Astrocyte (in vitro differentiated cells and primary cell): ENCODE measurements around the gene IL4I1. TPM values are rescaled to one million over a fixed set of nuclear protein-coding genes. Genes with fewer than 3 reads are reported as not detected.

ENCODE experiments used
- DNase-seq: peaks from one replicate; pipeline ENCODE4 v3.0.0-alpha.2; 2010; ENCODE audit warnings: low read depth
- FAIRE-seq: peaks from 2 replicates; lab custom pipeline; 2011; peaks lifted over from hg19 to GRCh38; lab: Jason Lieb, UNC
- H2AFZ ChIP-seq: 2 replicates; pipeline ENCODE4 v1.6.0; 2012; ENCODE audit warnings: low read depth, low read length, inconsistent platforms
- H3K27ac ChIP-seq: 2 replicates; pipeline ENCODE4 v1.5.1; 2011; ENCODE audit warnings: low read depth, low read length, inconsistent platforms
- H3K27me3 ChIP-seq: 2 replicates; pipeline ENCODE4 v1.6.0; 2011; ENCODE audit warnings: low read length, inconsistent platforms; ENCODE audit not compliant: insufficient read depth
- H3K36me3 ChIP-seq: 2 replicates; pipeline ENCODE4 v1.5.1; 2011; ENCODE audit warnings: low read length, inconsistent platforms; ENCODE audit not compliant: insufficient read depth
- H3K4me1 ChIP-seq: 2 replicates; pipeline ENCODE4 v1.5.1; 2011; ENCODE audit warnings: low read length, inconsistent platforms; ENCODE audit not compliant: insufficient read depth
- H3K4me2 ChIP-seq: 2 replicates; pipeline ENCODE4 v1.6.0; 2012; ENCODE audit warnings: low read length, inconsistent platforms
- H3K4me3 ChIP-seq: 2 replicates; pipeline ENCODE4 v1.5.1; 2011; ENCODE audit warnings: low read depth, mild to moderate bottlenecking, low read length, inconsistent platforms; ENCODE audit not compliant: insufficient read depth
- H3K79me2 ChIP-seq: 2 replicates; pipeline ENCODE4 v1.6.0; 2012; ENCODE audit warnings: mild to moderate bottlenecking, low read length, inconsistent platforms; ENCODE audit not compliant: insufficient read depth
- H3K9ac ChIP-seq: 2 replicates; pipeline ENCODE4 v1.6.0; 2012; ENCODE audit warnings: mild to moderate bottlenecking, low read length, inconsistent platforms
- H3K9me3 ChIP-seq: 2 replicates; pipeline ENCODE4 v1.5.1; 2012; ENCODE audit warnings: low read depth, mild to moderate bottlenecking, low read length, inconsistent platforms; ENCODE audit not compliant: insufficient read depth
- H4K20me1 ChIP-seq: 2 replicates; pipeline ENCODE4 v1.6.0; 2012; ENCODE audit warnings: low read length, inconsistent platforms; ENCODE audit not compliant: insufficient read depth
- H3K27ac Mint-ChIP-seq: one replicate; pipeline ENCODE4 v1.8.0; 2021; ENCODE audit warnings: mild to moderate bottlenecking, mixed read lengths; ENCODE audit not compliant: unreplicated experiment
- H3K27me3 Mint-ChIP-seq: one replicate; pipeline ENCODE4 v1.8.0; 2021; ENCODE audit warnings: low read depth, mixed read lengths; ENCODE audit not compliant: unreplicated experiment
- H3K36me3 Mint-ChIP-seq: one replicate; pipeline ENCODE4 v1.8.0; 2021; ENCODE audit warnings: low read depth, mixed read lengths; ENCODE audit not compliant: unreplicated experiment
- H3K4me1 Mint-ChIP-seq: one replicate; pipeline ENCODE4 v1.8.0; 2021; ENCODE audit warnings: low read depth, mixed read lengths; ENCODE audit not compliant: unreplicated experiment
- H3K4me3 Mint-ChIP-seq: one replicate; pipeline ENCODE4 v1.8.0; 2021; ENCODE audit warnings: mild to moderate bottlenecking, moderate library complexity, mixed read lengths; ENCODE audit not compliant: unreplicated experiment
- H3K9me3 Mint-ChIP-seq: one replicate; pipeline ENCODE4 v1.8.0; 2021; ENCODE audit warnings: mild to moderate bottlenecking, mixed read lengths; ENCODE audit not compliant: unreplicated experiment
- CTCF ChIP-seq: IDR thresholded peaks from 2 replicates; pipeline ENCODE4 v1.5.1; 2011; ENCODE audit warnings: low read depth, mild to moderate bottlenecking, inconsistent platforms, low read length, moderate library complexity; ENCODE audit not compliant: insufficient read depth
- EZH2 ChIP-seq: IDR thresholded peaks from 2 replicates; pipeline ENCODE4 v1.6.1; 2012; ENCODE audit warnings: mild to moderate bottlenecking, low read length, inconsistent platforms; ENCODE audit not compliant: insufficient read depth
- total RNA-seq: library from RNA; stranded (reverse); gene quantifications from 2 replicates; pipeline ENCODE4 v1.2.1, GENCODE V29; 2021

IL4I1 gene
- total RNA-seq, 1 donor from 2014 or later, result 0.27 TPM

GRCh38 chr19:49849433-49850220 is 47.1 kb downstream of the IL4I1 start:
- FAIRE-seq (no peak), DNase-seq (no peak)
- Mint-ChIP-seq H3K36me3 (peaks cover 17% of the 10 kb centered on the region), H3K27ac (peak overlapping the region; percentile 29), H3K9me3 (peaks cover 13% of the 10 kb centered on the region), H3K4me3 (peak overlapping the region; percentile 83), H3K4me1 (peaks cover 24% of the 10 kb centered on the region), H3K27me3 (no peaks in the 10 kb centered on the region)
- Histone ChIP-seq H3K4me2 (peak overlapping the region; percentile 93), H3K4me1 (peaks cover 28% of the 10 kb centered on the region), H4K20me1 (peaks cover 45% of the 10 kb centered on the region), H3K27me3 (no peaks in the 10 kb centered on the region), H3K9ac (peak overlapping the region; percentile 99), H3K79me2 (peaks cover 39% of the 10 kb centered on the region), H3K4me3 (peak overlapping the region; percentile 75), H3K36me3 (no peaks in the 10 kb centered on the region), H3K9me3 (no peaks in the 10 kb centered on the region), H3K27ac (no peak overlapping the region), H2AFZ (no peak overlapping the region)
- TF ChIP-seq EZH2, result no peak
- TF ChIP-seq CTCF, result no peak

GRCh38 chr19:49848938-49849337 is 47.7 kb downstream of the IL4I1 start:
- no peak overlapping the region for H3K4me3 ChIP-seq
- no peak for FAIRE-seq
- peak overlapping the region; percentile 67 for H3K4me3 Mint-ChIP-seq
- H3K9ac ChIP-seq, result no peak overlapping the region
- H3K9me3 Mint-ChIP-seq, result peaks cover 13% of the 10 kb centered on the region
- H3K4me1 Mint-ChIP-seq, result peaks cover 24% of the 10 kb centered on the region
- H2AFZ ChIP-seq, result no peak overlapping the region
- peaks cover 17% of the 10 kb centered on the region for H3K36me3 Mint-ChIP-seq
- H3K36me3 ChIP-seq, result no peaks in the 10 kb centered on the region
- H3K4me2 ChIP-seq, result no peak overlapping the region
- peaks cover 32% of the 10 kb centered on the region for H3K79me2 ChIP-seq
- TF ChIP-seq CTCF (no peak), EZH2 (no peak)
- H3K4me1 ChIP-seq, result peaks cover 27% of the 10 kb centered on the region
- H4K20me1 ChIP-seq, result peaks cover 39% of the 10 kb centered on the region
- H3K9me3 ChIP-seq, result no peaks in the 10 kb centered on the region
- peak overlapping the region; percentile 1 for H3K27ac Mint-ChIP-seq
- no peak for DNase-seq
- no peak overlapping the region for H3K27ac ChIP-seq
- no peaks in the 10 kb centered on the region for H3K27me3 ChIP-seq
- H3K27me3 Mint-ChIP-seq, result no peaks in the 10 kb centered on the region
